Measurements from ENCODE around the gene FMO2.

- TF ChIP-seq CTCF (IDR thresholded peaks at IDR 0.05), result no peak
- no peak for TF ChIP-seq POLR2A (IDR thresholded peaks at IDR 0.05)
Observed at GRCh38 chr1:171251952-171252300, 66.8 kb downstream of the FMO2 start.

All from vagina (tissue), 2 donors.